ENCODE results near the gene MPST.

Gene MPST

GRCh38 chr22:37048133-37048532, 28.6 kb downstream of the MPST start:
- Histone ChIP-seq H3K9me3 (ENCODE audit: insufficient read depth, low read depth, low read length) (no peaks in the 10 kb centered on the region), H3K79me2 (ENCODE audit: insufficient read depth, low read length) (no peaks in the 10 kb centered on the region), H3F3A (ENCODE audit: low read depth) (no peaks in the 10 kb centered on the region), H3K4me3 (ENCODE audit: low read length, poor library complexity, severe bottlenecking) (no peak overlapping the region), H3K4me2 (ENCODE audit: low read depth, low read length, poor library complexity, severe bottlenecking) (no peak overlapping the region), H2AFZ (ENCODE audit: low read length) (no peak overlapping the region), H3K36me3 (ENCODE audit: insufficient read depth, low read length) (no peaks in the 10 kb centered on the region), H3K27me3 (ENCODE audit: insufficient read depth, low read length, poor library complexity, severe bottlenecking) (no peaks in the 10 kb centered on the region), H4K20me1 (ENCODE audit: insufficient read depth, low read length, poor library complexity, severe bottlenecking) (no peaks in the 10 kb centered on the region), H3K4me1 (ENCODE audit: insufficient read depth, low read length, poor library complexity, severe bottlenecking) (peaks cover 18% of the 10 kb centered on the region), H3K9me2 (replicated peaks; ENCODE audit: low read depth, low read length) (no peaks in the 10 kb centered on the region), H3K9ac (ENCODE audit: low read depth, low read length, poor library complexity, severe bottlenecking) (no peak overlapping the region)
- TF ChIP-seq EZH2phosphoT487 (IDR thresholded peaks at IDR 0.05; ENCODE audit: borderline replicate concordance) (no peak), CTCF (conservative IDR thresholded peaks at IDR 0.05; ENCODE audit: low read length) (no peak)

- Histone ChIP-seq H2AFZ (ENCODE audit: low read length) (no peak overlapping the region), H3K4me2 (ENCODE audit: low read depth, low read length, poor library complexity, severe bottlenecking) (no peak overlapping the region), H3K9me2 (replicated peaks; ENCODE audit: low read depth, low read length) (no peaks in the 10 kb centered on the region), H3K4me3 (ENCODE audit: low read length, poor library complexity, severe bottlenecking) (no peak overlapping the region), H3K79me2 (ENCODE audit: insufficient read depth, low read length) (no peaks in the 10 kb centered on the region), H3K9me3 (ENCODE audit: insufficient read depth, low read depth, low read length) (no peaks in the 10 kb centered on the region), H3F3A (ENCODE audit: low read depth) (no peaks in the 10 kb centered on the region), H3K9ac (ENCODE audit: low read depth, low read length, poor library complexity, severe bottlenecking) (no peak overlapping the region), H4K20me1 (ENCODE audit: insufficient read depth, low read length, poor library complexity, severe bottlenecking) (no peaks in the 10 kb centered on the region), H3K27me3 (ENCODE audit: insufficient read depth, low read length, poor library complexity, severe bottlenecking) (no peaks in the 10 kb centered on the region), H3K4me1 (ENCODE audit: insufficient read depth, low read length, poor library complexity, severe bottlenecking) (peaks cover 21% of the 10 kb centered on the region), H3K36me3 (ENCODE audit: insufficient read depth, low read length) (no peaks in the 10 kb centered on the region)
- no peak for TF ChIP-seq EZH2phosphoT487 (IDR thresholded peaks at IDR 0.05; ENCODE audit: borderline replicate concordance)
- TF ChIP-seq CTCF (conservative IDR thresholded peaks at IDR 0.05; ENCODE audit: low read length) = no peak
Observed at GRCh38 chr22:37049224-37049623, 29.7 kb downstream of the MPST start.

DNA sequence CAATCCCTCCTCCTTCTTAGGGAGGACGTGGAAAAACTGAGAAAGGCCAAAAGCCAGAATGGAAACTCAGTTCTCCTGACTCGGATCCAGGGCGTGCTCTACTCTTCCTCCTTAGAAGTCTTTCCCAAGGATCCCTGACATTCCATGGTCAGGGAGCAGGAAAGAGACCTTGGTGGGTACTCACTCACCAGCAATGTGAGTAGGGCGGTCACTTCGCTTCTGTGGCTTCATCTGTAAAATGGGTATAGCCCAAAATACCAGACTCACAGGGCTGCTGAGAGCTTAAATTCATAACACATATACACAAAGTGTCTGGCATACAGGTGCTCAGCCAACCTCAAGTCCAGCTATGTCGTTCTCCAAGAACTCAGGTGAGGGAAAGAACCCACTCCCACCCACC, 31.4 kb downstream of the MPST start:
- Histone ChIP-seq H3K36me3 (ENCODE audit: insufficient read depth, low read length) (no peaks in the 10 kb centered on the region), H4K20me1 (ENCODE audit: insufficient read depth, low read length, poor library complexity, severe bottlenecking) (no peaks in the 10 kb centered on the region), H3K79me2 (ENCODE audit: insufficient read depth, low read length) (no peaks in the 10 kb centered on the region), H3K4me3 (ENCODE audit: low read length, poor library complexity, severe bottlenecking) (no peak overlapping the region), H3K4me2 (ENCODE audit: low read depth, low read length, poor library complexity, severe bottlenecking) (no peak overlapping the region), H3F3A (ENCODE audit: low read depth) (no peaks in the 10 kb centered on the region), H3K4me1 (ENCODE audit: insufficient read depth, low read length, poor library complexity, severe bottlenecking) (peaks cover 15% of the 10 kb centered on the region), H2AFZ (ENCODE audit: low read length) (no peak overlapping the region), H3K27me3 (ENCODE audit: insufficient read depth, low read length, poor library complexity, severe bottlenecking) (no peaks in the 10 kb centered on the region), H3K9me2 (replicated peaks; ENCODE audit: low read depth, low read length) (no peaks in the 10 kb centered on the region), H3K9ac (ENCODE audit: low read depth, low read length, poor library complexity, severe bottlenecking) (no peak overlapping the region), H3K9me3 (ENCODE audit: insufficient read depth, low read depth, low read length) (no peaks in the 10 kb centered on the region)
- TF ChIP-seq CTCF (conservative IDR thresholded peaks at IDR 0.05; ENCODE audit: low read length) = no peak
- no peak for TF ChIP-seq EZH2phosphoT487 (IDR thresholded peaks at IDR 0.05; ENCODE audit: borderline replicate concordance)

Data from Loucy (cell line).